Right lung (tissue), 5 donors: ENCODE measurements around the gene OR9Q1. TPM values are rescaled to one million over a fixed set of nuclear protein-coding genes. Genes with fewer than 3 reads are reported as not detected.
A peak's percentile ranks its signal among the peaks of the same experiment; 100 is the strongest.

Experiments used
- DNase-seq, 2 donors: peaks; one replicate each; pipeline ENCODE4 v3.0.0-alpha.2; 2013
- polyA plus RNA-seq, 5 donors: library from polyadenylated mRNA; unstranded; fragments of 120-200 nt; gene quantifications; one replicate each; pipeline versions ENCODE4 v1.2.1 to v1.2.3, GENCODE V29; 2013; ENCODE audit warnings: inconsistent platforms in 1 of 5, low replicate concordance in 1 of 5; ENCODE audit not compliant: insufficient read length in 5 of 5, insufficient read depth in 1 of 5

OR9Q1 gene
- polyA plus RNA-seq, 5 donors = not detected

DNA sequence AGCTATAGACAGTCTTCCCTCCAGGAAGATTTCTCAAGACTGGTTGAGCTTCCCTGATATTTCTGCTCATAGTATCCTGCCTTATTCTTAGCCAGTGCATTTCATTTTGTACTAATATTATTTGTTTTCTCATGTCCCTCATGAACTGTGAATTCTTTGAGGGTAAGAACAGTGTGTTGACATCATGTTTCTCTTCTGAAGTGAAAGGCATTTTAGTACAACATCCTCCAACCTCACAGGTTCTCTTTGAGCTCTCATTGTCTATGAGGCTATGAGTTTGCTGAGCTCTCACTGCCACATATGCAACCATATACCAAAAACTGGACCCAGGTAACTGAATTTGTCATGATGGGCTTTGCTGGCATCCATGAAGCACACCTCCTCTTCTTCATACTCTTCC, 7.0 kb downstream of the OR9Q1 start, which contains the start of gene OR6Q1:
Gene OR6Q1 (plus strand): TSS at position 301 of the 400 bp plus-strand sequence. CDS start 0 bp downstream, at position 301.
- no peak for DNase-seq

DNA sequence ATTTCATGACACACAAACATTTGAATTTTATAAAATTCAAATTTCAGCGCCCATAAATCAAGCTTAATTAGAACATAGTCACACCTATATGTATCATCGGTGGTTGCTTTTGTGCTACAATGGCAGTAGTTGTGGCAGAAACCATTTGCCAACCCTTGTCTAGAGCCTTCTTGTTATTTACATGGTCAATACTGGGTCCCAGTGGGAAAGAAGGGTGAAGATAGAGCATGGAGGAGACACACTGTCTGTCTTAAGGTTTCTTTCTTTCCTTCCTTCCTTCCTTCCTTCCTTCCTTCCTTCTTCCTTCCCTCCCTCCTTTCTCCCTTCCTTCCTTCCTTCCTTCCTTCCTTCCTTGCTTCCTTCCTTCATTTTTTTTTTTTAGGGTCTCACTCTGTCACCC, 10.8 kb downstream of the OR9Q1 start:
- DNase-seq = no peak

GRCh38 chr11:58039589-58039988, 15.9 kb downstream of the OR9Q1 start:
- no peak for DNase-seq

GRCh38 chr11:58043379-58043778, 19.7 kb downstream of the OR9Q1 start:
- DNase-seq = no peak

GRCh38 chr11:58046231-58046630, 22.6 kb downstream of the OR9Q1 start:
- DNase-seq = no peak

- DNase-seq = no peak
Measured at GRCh38 chr11:58047818-58048217, 24.1 kb downstream of the OR9Q1 start.

GRCh38 chr11:58055806-58056401, 32.2 kb downstream of the OR9Q1 start:
- no peak for DNase-seq

- DNase-seq = no peak
Measured at GRCh38 chr11:58057481-58057880, 33.8 kb downstream of the OR9Q1 start.

DNA sequence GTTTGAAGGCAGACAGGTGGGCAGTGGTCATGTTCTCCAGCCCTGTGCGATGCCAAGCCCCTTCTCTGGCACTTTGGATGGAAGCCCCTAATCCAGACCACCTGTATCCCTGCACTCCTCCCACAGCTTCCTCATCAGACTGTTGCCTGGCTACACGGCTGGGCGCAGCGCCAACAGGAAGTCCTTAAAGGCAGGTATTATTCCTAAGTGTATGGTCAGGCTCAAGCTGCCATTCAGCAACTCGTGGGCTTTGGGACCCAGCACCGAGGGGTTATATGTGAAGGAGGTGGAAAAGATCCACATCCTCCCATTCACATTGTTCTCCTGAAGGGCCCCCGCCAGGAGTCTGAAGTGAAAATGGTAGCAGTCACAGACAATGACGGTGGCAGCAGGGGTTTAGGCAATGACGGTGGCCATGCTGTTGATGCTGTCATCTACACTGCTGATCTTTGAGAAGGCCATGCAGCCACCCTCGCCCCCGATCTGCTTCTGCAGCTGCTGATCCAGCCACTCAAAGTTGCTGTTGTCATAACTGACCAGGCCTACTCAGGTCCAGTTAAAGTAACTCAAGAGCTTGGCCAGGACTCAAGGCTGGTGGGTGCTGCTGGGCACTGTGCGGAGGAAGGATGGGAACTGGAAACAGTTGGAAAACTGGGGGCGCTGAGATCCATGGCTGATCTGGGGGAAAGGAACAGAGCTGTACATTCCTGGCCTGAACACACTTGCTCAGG, 34.8 kb downstream of the OR9Q1 start:
- DNase-seq = peak; percentile 31 to 34

GRCh38 chr11:58059007-58059350, 35.3 kb downstream of the OR9Q1 start:
- DNase-seq = no peak

- DNase-seq = no peak
Measured at GRCh38 chr11:58060535-58060934, 36.9 kb downstream of the OR9Q1 start.

DNA sequence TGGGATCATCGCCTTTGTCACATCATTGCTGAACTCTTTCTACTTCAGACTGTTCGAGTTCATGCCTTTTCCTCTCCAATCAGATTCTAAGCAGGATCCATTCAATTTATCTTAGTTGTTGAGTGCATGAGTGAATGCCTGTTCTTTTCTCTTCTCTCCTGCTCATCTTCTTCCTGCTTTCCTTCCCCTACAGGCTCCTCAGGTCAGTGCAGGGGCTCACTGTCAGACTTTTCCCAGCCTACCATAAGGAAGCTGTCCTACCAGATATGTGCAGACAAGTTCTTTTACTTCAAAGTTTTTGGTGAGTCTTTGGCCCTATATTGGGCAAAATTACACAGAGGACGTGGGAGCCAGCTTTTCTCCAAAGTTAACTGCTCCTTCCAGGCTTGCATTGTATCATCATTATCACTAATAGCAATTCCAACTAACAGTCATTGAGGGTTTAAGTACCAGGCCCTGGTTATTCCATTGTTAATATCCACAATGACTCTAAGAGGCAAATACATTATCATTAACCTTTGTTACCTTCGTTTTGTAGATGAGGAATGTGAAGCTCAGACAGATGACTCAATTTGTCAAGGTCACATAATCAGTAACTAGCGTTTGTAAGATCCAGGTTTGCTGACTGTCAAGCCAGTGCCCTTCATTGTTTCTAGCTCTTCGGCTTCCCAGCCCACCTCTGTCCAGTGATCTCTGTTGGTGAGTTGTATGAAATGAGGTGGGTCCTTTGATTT, 37.4 kb downstream of the OR9Q1 start:
- DNase-seq = no peak

GRCh38 chr11:58061813-58062212, 38.1 kb downstream of the OR9Q1 start:
- DNase-seq = no peak

GRCh38 chr11:58067685-58068084, 44.0 kb downstream of the OR9Q1 start:
- DNase-seq = no peak

- DNase-seq = no peak
Measured at GRCh38 chr11:58068655-58069054, 45.0 kb downstream of the OR9Q1 start.

- DNase-seq = no peak
Measured at GRCh38 chr11:58070585-58070984, 46.9 kb downstream of the OR9Q1 start.

- DNase-seq = no peak
Measured at GRCh38 chr11:58075781-58076180, 52.1 kb downstream of the OR9Q1 start.

DNA sequence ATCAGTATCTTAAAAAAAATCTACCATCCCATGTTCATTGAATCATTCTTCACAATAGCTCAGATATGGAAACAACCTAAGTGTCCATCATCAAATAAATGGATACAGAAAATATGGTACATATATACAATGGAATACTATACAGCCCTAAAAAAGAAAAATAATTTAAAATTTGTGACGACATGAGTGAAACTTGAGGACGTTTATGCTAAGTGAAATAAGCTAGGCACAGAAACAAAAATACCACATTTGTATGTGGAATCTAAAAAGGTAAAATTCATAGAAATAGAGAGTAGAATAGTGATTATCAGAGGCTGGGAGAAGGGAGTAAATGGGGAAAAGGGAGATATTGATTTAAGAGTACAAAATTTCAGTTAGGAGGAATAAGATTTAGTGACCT, 62.8 kb downstream of the OR9Q1 start:
- no peak for DNase-seq

- no peak for DNase-seq
Measured at GRCh38 chr11:58097437-58097836, 73.8 kb downstream of the OR9Q1 start.

DNA sequence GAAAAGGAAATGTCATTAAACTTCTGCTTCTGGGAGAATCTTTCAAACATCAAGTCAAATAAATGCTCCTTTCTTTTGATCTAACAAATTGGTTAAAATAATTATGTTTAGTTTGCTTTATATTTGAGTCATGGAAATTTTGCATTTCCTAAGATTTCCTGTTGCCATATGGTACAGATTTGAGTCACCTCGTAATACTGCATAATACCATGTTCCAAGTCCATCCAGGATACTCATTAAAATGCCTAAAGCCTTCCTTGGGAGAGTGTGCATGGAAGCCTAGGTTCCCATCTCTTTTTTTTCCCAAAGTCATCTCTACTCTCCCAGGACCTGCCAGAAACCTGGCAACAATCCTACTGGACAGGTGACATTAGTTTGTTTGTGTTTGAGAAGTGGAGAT, 97.4 kb downstream of the OR9Q1 start:
- no peak for DNase-seq

- DNase-seq = no peak
Measured at GRCh38 chr11:58125469-58125868, 101.8 kb downstream of the OR9Q1 start, which contains the start of gene OR9I1. OR9I1 (minus strand) TSS chr11:58125530; CDS start chr11:58119444, 6,086 bp downstream.

DNA sequence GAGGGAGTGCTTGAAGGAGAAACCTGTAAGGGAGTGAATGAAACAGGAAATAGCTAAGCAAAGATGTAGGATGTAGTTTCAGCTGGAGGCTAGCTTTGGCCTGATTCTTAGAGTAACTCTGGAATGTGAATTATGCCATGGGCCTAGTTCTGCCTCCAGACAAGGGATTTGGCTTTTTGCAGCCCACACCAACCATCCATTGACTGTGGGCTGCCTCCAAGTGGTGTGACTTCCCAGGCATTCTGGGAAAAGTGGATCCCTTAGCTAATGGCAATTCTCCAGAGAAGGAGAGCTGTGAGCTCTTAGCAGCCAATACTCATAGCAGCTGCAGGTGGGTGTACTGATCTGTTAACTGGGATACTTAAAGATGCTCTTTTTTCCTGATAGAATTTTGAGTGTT, 103.7 kb downstream of the OR9Q1 start:
- DNase-seq = no peak
